H9 (cell line): ENCODE data around the gene EVI5. TPM values are rescaled to one million over a fixed set of nuclear protein-coding genes. Genes with fewer than 3 reads are reported as not detected.
A peak's percentile ranks its signal among the peaks of the same experiment; 100 is the strongest.

ENCODE experiments used
- DNase-seq: peaks from one replicate; pipeline ENCODE4 v3.0.0-alpha.2; 2017
- H2AFZ ChIP-seq: one replicate; pipeline ENCODE4 v1.6.1; 2013; ENCODE audit warnings: mild to moderate bottlenecking, low read length, control low read depth, moderate library complexity
- H2AK5ac ChIP-seq: 2 replicates; pipeline ENCODE4 v1.6.1; 2013; ENCODE audit warnings: low read length, control low read depth, mixed read lengths; ENCODE audit not compliant: insufficient read length
- H2BK120ac ChIP-seq: one replicate; pipeline ENCODE4 v1.6.1; 2013; ENCODE audit warnings: low read depth, mild to moderate bottlenecking, low read length, control low read depth, inconsistent platforms; ENCODE audit not compliant: poor library complexity, severe bottlenecking
- H2BK12ac ChIP-seq: 2 replicates; pipeline ENCODE4 v1.6.1; 2013; ENCODE audit warnings: low read length, control low read depth, mixed read lengths, low read depth; ENCODE audit not compliant: insufficient read length
- H2BK15ac ChIP-seq: 2 replicates; pipeline ENCODE4 v1.6.1; 2013; ENCODE audit warnings: low read depth, low read length, control low read depth
- H2BK20ac ChIP-seq: one replicate; pipeline ENCODE4 v1.6.1; 2013; ENCODE audit warnings: low read depth, mild to moderate bottlenecking, low read length, control low read depth, inconsistent platforms; ENCODE audit not compliant: poor library complexity, severe bottlenecking
- H2BK5ac ChIP-seq: 2 replicates; pipeline ENCODE4 v1.6.1; 2013; ENCODE audit warnings: low read length, control low read depth, mixed read lengths; ENCODE audit not compliant: insufficient read length
- H3K14ac ChIP-seq: 2 replicates; pipeline ENCODE4 v1.6.1; 2013; ENCODE audit warnings: low read length, control low read depth; ENCODE audit not compliant: insufficient read depth
- H3K18ac ChIP-seq: 2 replicates; pipeline ENCODE4 v1.6.1; 2013; ENCODE audit warnings: low read depth, mild to moderate bottlenecking, mixed read lengths, low read length, control low read depth; ENCODE audit not compliant: insufficient read length
- H3K23ac ChIP-seq: 2 replicates; pipeline ENCODE4 v1.6.1; 2013; ENCODE audit warnings: low read length, control low read depth, mixed read lengths, low read depth; ENCODE audit not compliant: insufficient read length
- H3K23me2 ChIP-seq: 2 replicates; pipeline ENCODE4 v1.6.1; 2013; ENCODE audit warnings: low read depth, mild to moderate bottlenecking, mixed read lengths, low read length, control low read depth; ENCODE audit not compliant: insufficient read length, poor library complexity, severe bottlenecking
- H3K27ac ChIP-seq: 2 replicates; pipeline ENCODE4 v1.5.1; 2013; ENCODE audit warnings: low read length, control low read depth, mixed read lengths, low read depth; ENCODE audit not compliant: insufficient read length
- H3K27me3 ChIP-seq: 2 replicates; pipeline ENCODE4 v1.6.1; 2013; ENCODE audit warnings: low read length, control low read depth, inconsistent platforms; ENCODE audit not compliant: insufficient read depth
- H3K4ac ChIP-seq: 2 replicates; pipeline ENCODE4 v1.6.1; 2013; ENCODE audit warnings: low read depth, mild to moderate bottlenecking, control low read depth, inconsistent platforms, low read length, moderate library complexity
- H3K4me1 ChIP-seq: 2 replicates; pipeline ENCODE4 v1.6.1; 2013; ENCODE audit warnings: low read length, control low read depth, inconsistent platforms; ENCODE audit not compliant: insufficient read depth
- H3K4me2 ChIP-seq: 2 replicates; pipeline ENCODE4 v1.6.1; 2013; ENCODE audit warnings: low read length, control low read depth, mixed read lengths; ENCODE audit not compliant: insufficient read length, insufficient read depth
- H3K56ac ChIP-seq: 2 replicates; pipeline ENCODE4 v1.6.1; 2013; ENCODE audit warnings: low read depth, mild to moderate bottlenecking, mixed read lengths, low read length, control low read depth; ENCODE audit not compliant: insufficient read length
- H3K79me1 ChIP-seq: 2 replicates; pipeline ENCODE4 v1.6.1; 2013; ENCODE audit warnings: low read depth, mild to moderate bottlenecking, moderate library complexity, low read length, control low read depth, inconsistent platforms; ENCODE audit not compliant: insufficient read depth, poor library complexity, severe bottlenecking
- H3K79me2 ChIP-seq: 2 replicates; pipeline ENCODE4 v1.6.1; 2013; ENCODE audit warnings: low read length, control low read depth, inconsistent platforms; ENCODE audit not compliant: insufficient read depth
- H3K9ac ChIP-seq: 2 replicates; pipeline ENCODE4 v1.6.1; 2013; ENCODE audit warnings: low read length, control low read depth, mixed read lengths; ENCODE audit not compliant: insufficient read length; ENCODE audit errors: extremely low read depth
- H3K9me3 ChIP-seq: one replicate; pipeline ENCODE4 v1.6.1; 2013; ENCODE audit warnings: low read depth, low read length, inconsistent platforms; ENCODE audit not compliant: control insufficient read depth
- H3T11ph ChIP-seq: one replicate; pipeline ENCODE4 v1.6.1; 2013; ENCODE audit warnings: mild to moderate bottlenecking, low read length, control low read depth, inconsistent platforms
- H4K20me1 ChIP-seq: one replicate; pipeline ENCODE4 v1.6.1; 2013; ENCODE audit not compliant: control insufficient read depth, insufficient read length, insufficient read depth
- H4K5ac ChIP-seq: 2 replicates; pipeline ENCODE4 v1.6.1; 2013; ENCODE audit warnings: low read depth, mild to moderate bottlenecking, mixed read lengths, low read length, control low read depth; ENCODE audit not compliant: insufficient read length
- H4K8ac ChIP-seq: replicated peaks from 2 replicates; pipeline ENCODE4 v1.6.1; 2013; ENCODE audit warnings: low read length, control low read depth, mixed read lengths, low read depth; ENCODE audit not compliant: insufficient read length
- H4K91ac ChIP-seq: 2 replicates; pipeline ENCODE4 v1.6.1; 2013; ENCODE audit warnings: low read depth, mild to moderate bottlenecking, moderate library complexity, mixed read lengths, low read length, control low read depth; ENCODE audit not compliant: insufficient read length
- H3K27ac Mint-ChIP-seq, 3 experiments: 2 replicates in 2 of 3; 3 replicates in 1 of 3; pipeline ENCODE4 v1.8.0; 2020 to 2021; ENCODE audit warnings: mixed read lengths in 3 of 3, mild to moderate bottlenecking in 1 of 3, moderate library complexity in 1 of 3
- H3K27me3 Mint-ChIP-seq: 2 replicates; pipeline ENCODE4 v1.8.0; 2021; ENCODE audit warnings: low read depth, mild to moderate bottlenecking, moderate library complexity, mixed read lengths
- H3K36me3 Mint-ChIP-seq, 3 experiments: 2 replicates in 2 of 3; 3 replicates in 1 of 3; pipeline ENCODE4 v1.8.0; 2020 to 2021; ENCODE audit warnings: low read depth in 3 of 3, mixed read lengths in 3 of 3; ENCODE audit not compliant: insufficient read depth in 1 of 3
- H3K4me1 Mint-ChIP-seq, 2 experiments: 2 replicates each; pipeline ENCODE4 v1.8.0; 2020; ENCODE audit warnings: mixed read lengths in 2 of 2
- H3K4me3 Mint-ChIP-seq, 2 experiments: 2 replicates in 1 of 2; 3 replicates in 1 of 2; pipeline ENCODE4 v1.8.0; 2020 to 2021; ENCODE audit warnings: mild to moderate bottlenecking in 2 of 2, mixed read lengths in 2 of 2, moderate library complexity in 1 of 2
- H3K9me3 Mint-ChIP-seq, 2 experiments: 2 replicates in 1 of 2; 3 replicates in 1 of 2; pipeline ENCODE4 v1.8.0; 2020; ENCODE audit warnings: mild to moderate bottlenecking in 2 of 2, mixed read lengths in 2 of 2, moderate library complexity in 1 of 2
- WGBS: extraction: QIAGEN DNeasy Blood & Tissue Kit; methylation state at CpG from one replicate; pipeline ENCODE4 v1.1.7; 2013; ENCODE audit warnings: missing lambda C conversion rate, low lambda C conversion rate, mixed read lengths; ENCODE audit not compliant: insufficient read length; ENCODE audit errors: extremely low coverage; 5-methylcytosine and 5-hydroxymethylcytosine counted together
- total RNA-seq: library from RNA; stranded (reverse); gene quantifications from 2 replicates; pipeline ENCODE4 v1.2.1, GENCODE V29; 2021
- TF ChIP-seq, protein P1 (sequence below): fragments of 200-600 bp; sonication (generic); conservative IDR thresholded peaks from 3 replicates; pipeline ENCODE4 v1.8.0; 2021; ENCODE audit warnings: antibody characterized with exemption, mild to moderate bottlenecking

The EVI5 gene
- total RNA-seq, 1 experiment from 2014 or later, result 9.7 TPM

DNA sequence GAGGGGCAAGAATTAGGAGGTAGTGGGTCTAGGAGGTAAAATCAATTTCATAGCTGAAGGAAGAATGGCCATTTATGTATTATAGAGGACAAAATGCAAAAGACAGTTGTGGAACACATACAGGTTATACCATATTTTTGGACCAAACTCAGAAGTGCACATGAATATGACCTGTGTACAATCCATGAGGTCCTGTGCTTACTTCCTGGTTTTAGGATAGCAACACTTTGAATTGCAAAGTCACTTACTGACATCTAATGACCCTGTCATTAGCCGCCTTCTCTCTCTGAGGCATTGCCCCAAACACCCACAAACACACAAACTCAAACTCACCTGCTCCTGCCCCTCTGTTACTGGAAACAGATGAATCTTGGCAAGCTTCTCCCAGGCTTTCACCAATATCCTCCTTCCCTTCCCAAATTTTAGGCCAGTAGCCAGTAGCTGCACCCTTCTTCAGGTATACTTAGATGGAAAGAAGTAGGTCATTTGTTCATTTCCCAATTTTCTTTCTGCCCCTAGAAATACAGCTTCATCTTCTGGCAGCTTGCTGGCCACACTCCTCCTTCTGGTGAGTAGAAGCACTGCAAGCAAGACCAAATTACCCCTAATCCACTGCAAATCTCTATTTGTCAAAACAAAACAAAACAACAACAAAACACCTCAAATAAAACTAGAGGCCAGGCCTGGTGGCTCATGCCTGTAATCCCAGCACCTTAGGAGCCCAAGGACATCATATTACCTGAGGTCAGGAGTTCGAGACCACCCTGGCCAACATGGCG lies 33.3 kb upstream of the EVI5 start:
- Histone ChIP-seq H3K9ac (no peak overlapping the region), H3K4me2 (no peak overlapping the region), H2AK5ac (no peak overlapping the region), H2BK20ac (no peak overlapping the region), H3K56ac (no peak overlapping the region), H2BK15ac (no peak overlapping the region), H3K23ac (no peak overlapping the region), H3K79me2 (no peaks in the 10 kb centered on the region), H4K8ac (no peak overlapping the region), H3K4me1 (no peaks in the 10 kb centered on the region), H3T11ph (no peak overlapping the region), H4K91ac (no peak overlapping the region), H2AFZ (no peak overlapping the region), H3K27ac (no peak overlapping the region), H4K20me1 (no peaks in the 10 kb centered on the region), H4K5ac (no peak overlapping the region), H3K14ac (no peak overlapping the region), H3K9me3 (no peaks in the 10 kb centered on the region), H2BK5ac (no peak overlapping the region), H3K23me2 (no peaks in the 10 kb centered on the region), H2BK120ac (no peak overlapping the region), H3K18ac (no peak overlapping the region), H2BK12ac (no peak overlapping the region), H3K27me3 (no peaks in the 10 kb centered on the region), H3K79me1 (no peaks in the 10 kb centered on the region), H3K4ac (no peak overlapping the region)
- no peak overlapping the region; a peak in 1 of 7 replicates for H3K27ac Mint-ChIP-seq
- no peaks in the 10 kb centered on the region for H3K27me3 Mint-ChIP-seq
- H3K36me3 Mint-ChIP-seq, result no peaks in the 10 kb centered on the region
- no CpG with 5 or more reads among the region's 3 CpGs for WGBS
- TF ChIP-seq, protein P1, sequence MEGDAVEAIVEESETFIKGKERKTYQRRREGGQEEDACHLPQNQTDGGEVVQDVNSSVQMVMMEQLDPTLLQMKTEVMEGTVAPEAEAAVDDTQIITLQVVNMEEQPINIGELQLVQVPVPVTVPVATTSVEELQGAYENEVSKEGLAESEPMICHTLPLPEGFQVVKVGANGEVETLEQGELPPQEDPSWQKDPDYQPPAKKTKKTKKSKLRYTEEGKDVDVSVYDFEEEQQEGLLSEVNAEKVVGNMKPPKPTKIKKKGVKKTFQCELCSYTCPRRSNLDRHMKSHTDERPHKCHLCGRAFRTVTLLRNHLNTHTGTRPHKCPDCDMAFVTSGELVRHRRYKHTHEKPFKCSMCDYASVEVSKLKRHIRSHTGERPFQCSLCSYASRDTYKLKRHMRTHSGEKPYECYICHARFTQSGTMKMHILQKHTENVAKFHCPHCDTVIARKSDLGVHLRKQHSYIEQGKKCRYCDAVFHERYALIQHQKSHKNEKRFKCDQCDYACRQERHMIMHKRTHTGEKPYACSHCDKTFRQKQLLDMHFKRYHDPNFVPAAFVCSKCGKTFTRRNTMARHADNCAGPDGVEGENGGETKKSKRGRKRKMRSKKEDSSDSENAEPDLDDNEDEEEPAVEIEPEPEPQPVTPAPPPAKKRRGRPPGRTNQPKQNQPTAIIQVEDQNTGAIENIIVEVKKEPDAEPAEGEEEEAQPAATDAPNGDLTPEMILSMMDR, result peak; percentile 74
- no peaks in the 10 kb centered on the region for H3K9me3 Mint-ChIP-seq
- no peak overlapping the region for H3K4me3 Mint-ChIP-seq
- peak; percentile 55 for DNase-seq
- no peaks in the 10 kb centered on the region for H3K4me1 Mint-ChIP-seq
